WTC11 (cell line): ENCODE results near the gene TRIM62. TPM values are rescaled to one million over a fixed set of nuclear protein-coding genes. Genes with fewer than 3 reads are reported as not detected.
A peak's percentile ranks its signal among the peaks of the same experiment; 100 is the strongest.
"Not testable (repeated sequence)": the region's sequence is repeated elsewhere in the genome, so short reads cannot be mapped to it uniquely, and the experiment has no call there.

Experiments
- ATAC-seq: fragments of 200-7000 bp; cut with Tn5 transposase; 2 replicates; pipeline ENCODE4 v1.10.0; 2021; ENCODE audit warnings: mild to moderate bottlenecking, moderate library complexity
- CTCF ChIA-PET: fragments of 300-600 bp; sonication (Branson Sonifier 250); formaldehyde crosslinking; loops from one replicate; lab custom pipeline; 2021; ENCODE audit warnings: antibody characterized with exemption; lab: Charles Lee
- POLR2A ChIA-PET: fragments of 350-600 bp; sonication (Branson Sonifier 250); formaldehyde crosslinking; loops from one replicate; lab custom pipeline; 2021; ENCODE audit warnings: antibody characterized with exemption; lab: Charles Lee
- DNase-seq: peaks from one replicate; pipeline ENCODE4 v3.0.0; 2021; ENCODE audit warnings: low spot score
- H3K27ac Mint-ChIP-seq: 2 replicates; pipeline ENCODE4 v1.8.0; 2021; ENCODE audit warnings: mixed read lengths
- H3K27me3 Mint-ChIP-seq: 2 replicates; pipeline ENCODE4 v1.8.0; 2021; ENCODE audit warnings: low read depth, mild to moderate bottlenecking, moderate library complexity, mixed read lengths
- H3K36me3 Mint-ChIP-seq: 2 replicates; pipeline ENCODE4 v1.8.0; 2021; ENCODE audit warnings: mixed read lengths
- H3K4me1 Mint-ChIP-seq: 2 replicates; pipeline ENCODE4 v1.8.0; 2022; ENCODE audit warnings: mixed read lengths
- H3K4me3 Mint-ChIP-seq: 2 replicates; pipeline ENCODE4 v1.8.0; 2021; ENCODE audit warnings: mild to moderate bottlenecking, moderate library complexity, mixed read lengths
- H3K9me3 Mint-ChIP-seq: 2 replicates; pipeline ENCODE4 v1.8.0; 2021; ENCODE audit warnings: mixed read lengths
- CREB1 ChIP-seq: sonication (generic); formaldehyde crosslinking; IDR thresholded peaks from 2 replicates; pipeline ENCODE4 v1.8.0; 2023; ENCODE audit warnings: mild to moderate bottlenecking, missing genetic modification reagents
- E2F4 ChIP-seq: sonication (generic); formaldehyde crosslinking; IDR thresholded peaks from 2 replicates; pipeline ENCODE4 v1.8.1; 2022; ENCODE audit warnings: low read depth, mild to moderate bottlenecking, moderate library complexity, missing genetic modification reagents, borderline replicate concordance
- ELF4 ChIP-seq: sonication (generic); formaldehyde crosslinking; IDR thresholded peaks from 2 replicates; pipeline ENCODE4 v1.8.1; 2022; ENCODE audit warnings: low read depth, mild to moderate bottlenecking, moderate library complexity, missing genetic modification reagents
- EMX1 ChIP-seq: fragments of 250-450 bp; sonication (Bioruptor Pico); IDR thresholded peaks from 2 replicates; pipeline ENCODE4 v1.8.0; 2021; ENCODE audit warnings: mild to moderate bottlenecking
- ESRRA ChIP-seq: sonication (generic); formaldehyde crosslinking; IDR thresholded peaks from 2 replicates; pipeline ENCODE4 v1.8.1; 2022; ENCODE audit warnings: mild to moderate bottlenecking, missing genetic modification reagents, borderline replicate concordance
- IRF1 ChIP-seq: sonication (generic); formaldehyde crosslinking; IDR thresholded peaks from 2 replicates; pipeline ENCODE4 v1.8.0; 2023; ENCODE audit warnings: missing genetic modification reagents
- JAZF1 ChIP-seq: fragments of 250-450 bp; sonication (Bioruptor Pico); IDR thresholded peaks from 2 replicates; pipeline ENCODE4 v1.9.0; 2021; ENCODE audit warnings: moderate library complexity, mild to moderate bottlenecking, inconsistent platforms
- NFE2L1 ChIP-seq: sonication (generic); formaldehyde crosslinking; IDR thresholded peaks from 2 replicates; pipeline ENCODE4 v1.8.1; 2023; ENCODE audit warnings: missing genetic modification reagents
- RORB ChIP-seq: fragments of 250-450 bp; sonication (Bioruptor Pico); IDR thresholded peaks from 2 replicates; pipeline ENCODE4 v1.9.0; 2021; ENCODE audit warnings: mild to moderate bottlenecking
- TEAD1 ChIP-seq: sonication (generic); formaldehyde crosslinking; IDR thresholded peaks from 2 replicates; pipeline ENCODE4 v1.8.0; 2022; ENCODE audit warnings: mild to moderate bottlenecking, missing genetic modification reagents
- TEAD4 ChIP-seq: sonication (generic); formaldehyde crosslinking; IDR thresholded peaks from 2 replicates; pipeline ENCODE4 v1.8.0; 2022; ENCODE audit warnings: mild to moderate bottlenecking, missing genetic modification reagents
- USF2 ChIP-seq: sonication (generic); formaldehyde crosslinking; IDR thresholded peaks from 2 replicates; pipeline ENCODE4 v1.8.1; 2023; ENCODE audit warnings: mild to moderate bottlenecking, missing genetic modification reagents, moderate library complexity
- ZBTB21 ChIP-seq: sonication (generic); formaldehyde crosslinking; IDR thresholded peaks from 2 replicates; pipeline ENCODE4 v1.8.1; 2023; ENCODE audit warnings: mild to moderate bottlenecking, missing genetic modification reagents, borderline replicate concordance
- ZNF317 ChIP-seq: sonication (generic); formaldehyde crosslinking; IDR thresholded peaks from 2 replicates; pipeline ENCODE4 v1.8.1; 2023; ENCODE audit warnings: low read depth, mild to moderate bottlenecking, moderate library complexity, missing genetic modification reagents, borderline replicate concordance
- ZNF396 ChIP-seq: fragments of 250-450 bp; sonication (Bioruptor Pico); IDR thresholded peaks from 2 replicates; pipeline ENCODE4 v1.8.0; 2021; ENCODE audit warnings: mild to moderate bottlenecking, moderate library complexity, borderline replicate concordance
- ZNF532 ChIP-seq: fragments of 250-450 bp; sonication (Bioruptor Pico); IDR thresholded peaks from 2 replicates; pipeline ENCODE4 v1.9.0; 2021; ENCODE audit warnings: mild to moderate bottlenecking, borderline replicate concordance
- total RNA-seq: library from RNA; stranded (reverse); gene quantifications from 3 replicates; pipeline ENCODE4 v1.2.3, GENCODE V29; 2021
- TF ChIP-seq, protein P1 (sequence below): sonication (generic); formaldehyde crosslinking; IDR thresholded peaks from 2 replicates; pipeline ENCODE4 v1.8.0; 2023; ENCODE audit warnings: mild to moderate bottlenecking, missing genetic modification reagents
- TF ChIP-seq, protein P2 (sequence below): fragments of 250-450 bp; sonication (Bioruptor Pico); IDR thresholded peaks from 2 replicates; pipeline ENCODE4 v1.8.0; 2021; ENCODE audit warnings: mild to moderate bottlenecking
- TF ChIP-seq, protein P3 (sequence below): sonication (generic); formaldehyde crosslinking; IDR thresholded peaks from 2 replicates; pipeline ENCODE4 v1.8.0; 2022; ENCODE audit warnings: mild to moderate bottlenecking, missing genetic modification reagents
- TF ChIP-seq, protein P4 (sequence below): fragments of 250-450 bp; sonication (Bioruptor Pico); IDR thresholded peaks from 2 replicates; pipeline ENCODE4 v1.9.0; 2021; ENCODE audit warnings: mild to moderate bottlenecking

TRIM62 gene
- total RNA-seq, 1 experiment from 2014 or later = 13.6 TPM

- Mint-ChIP-seq H3K36me3 (peaks cover 7% of the 10 kb centered on the region; the same call in 1 of the 2 replicates), H3K4me1 (peaks cover 19% of the 10 kb centered on the region)
- ATAC-seq (no peak), DNase-seq (no peak)
- TF ChIP-seq CREB1 (CRISPR knock-in tag) (no peak), TEAD4 (CRISPR knock-in tag) (no peak), ZNF317 (no peak), JAZF1 (no peak), NFE2L1 (CRISPR knock-in tag) (no peak), ELF4 (no peak), RORB (CRISPR knock-in tag) (no peak), ZBTB21 (CRISPR knock-in tag) (no peak), TEAD1 (CRISPR knock-in tag) (no peak), USF2 (no peak), IRF1 (CRISPR knock-in tag) (no peak), ESRRA (CRISPR knock-in tag) (no peak), E2F4 (no peak), ZNF396 (CRISPR knock-in tag) (no peak), ZNF532 (no peak), EMX1 (CRISPR knock-in tag) (no peak)
- TF ChIP-seq, protein P1, sequence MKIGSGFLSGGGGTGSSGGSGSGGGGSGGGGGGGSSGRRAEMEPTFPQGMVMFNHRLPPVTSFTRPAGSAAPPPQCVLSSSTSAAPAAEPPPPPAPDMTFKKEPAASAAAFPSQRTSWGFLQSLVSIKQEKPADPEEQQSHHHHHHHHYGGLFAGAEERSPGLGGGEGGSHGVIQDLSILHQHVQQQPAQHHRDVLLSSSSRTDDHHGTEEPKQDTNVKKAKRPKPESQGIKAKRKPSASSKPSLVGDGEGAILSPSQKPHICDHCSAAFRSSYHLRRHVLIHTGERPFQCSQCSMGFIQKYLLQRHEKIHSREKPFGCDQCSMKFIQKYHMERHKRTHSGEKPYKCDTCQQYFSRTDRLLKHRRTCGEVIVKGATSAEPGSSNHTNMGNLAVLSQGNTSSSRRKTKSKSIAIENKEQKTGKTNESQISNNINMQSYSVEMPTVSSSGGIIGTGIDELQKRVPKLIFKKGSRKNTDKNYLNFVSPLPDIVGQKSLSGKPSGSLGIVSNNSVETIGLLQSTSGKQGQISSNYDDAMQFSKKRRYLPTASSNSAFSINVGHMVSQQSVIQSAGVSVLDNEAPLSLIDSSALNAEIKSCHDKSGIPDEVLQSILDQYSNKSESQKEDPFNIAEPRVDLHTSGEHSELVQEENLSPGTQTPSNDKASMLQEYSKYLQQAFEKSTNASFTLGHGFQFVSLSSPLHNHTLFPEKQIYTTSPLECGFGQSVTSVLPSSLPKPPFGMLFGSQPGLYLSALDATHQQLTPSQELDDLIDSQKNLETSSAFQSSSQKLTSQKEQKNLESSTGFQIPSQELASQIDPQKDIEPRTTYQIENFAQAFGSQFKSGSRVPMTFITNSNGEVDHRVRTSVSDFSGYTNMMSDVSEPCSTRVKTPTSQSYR (CRISPR knock-in tag) = no peak
- TF ChIP-seq, protein P2, sequence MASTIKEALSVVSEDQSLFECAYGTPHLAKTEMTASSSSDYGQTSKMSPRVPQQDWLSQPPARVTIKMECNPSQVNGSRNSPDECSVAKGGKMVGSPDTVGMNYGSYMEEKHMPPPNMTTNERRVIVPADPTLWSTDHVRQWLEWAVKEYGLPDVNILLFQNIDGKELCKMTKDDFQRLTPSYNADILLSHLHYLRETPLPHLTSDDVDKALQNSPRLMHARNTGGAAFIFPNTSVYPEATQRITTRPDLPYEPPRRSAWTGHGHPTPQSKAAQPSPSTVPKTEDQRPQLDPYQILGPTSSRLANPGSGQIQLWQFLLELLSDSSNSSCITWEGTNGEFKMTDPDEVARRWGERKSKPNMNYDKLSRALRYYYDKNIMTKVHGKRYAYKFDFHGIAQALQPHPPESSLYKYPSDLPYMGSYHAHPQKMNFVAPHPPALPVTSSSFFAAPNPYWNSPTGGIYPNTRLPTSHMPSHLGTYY (CRISPR knock-in tag) = no peak
- TF ChIP-seq, protein P3, sequence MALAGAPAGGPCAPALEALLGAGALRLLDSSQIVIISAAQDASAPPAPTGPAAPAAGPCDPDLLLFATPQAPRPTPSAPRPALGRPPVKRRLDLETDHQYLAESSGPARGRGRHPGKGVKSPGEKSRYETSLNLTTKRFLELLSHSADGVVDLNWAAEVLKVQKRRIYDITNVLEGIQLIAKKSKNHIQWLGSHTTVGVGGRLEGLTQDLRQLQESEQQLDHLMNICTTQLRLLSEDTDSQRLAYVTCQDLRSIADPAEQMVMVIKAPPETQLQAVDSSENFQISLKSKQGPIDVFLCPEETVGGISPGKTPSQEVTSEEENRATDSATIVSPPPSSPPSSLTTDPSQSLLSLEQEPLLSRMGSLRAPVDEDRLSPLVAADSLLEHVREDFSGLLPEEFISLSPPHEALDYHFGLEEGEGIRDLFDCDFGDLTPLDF (CRISPR knock-in tag) = no peak
- TF ChIP-seq, protein P4, sequence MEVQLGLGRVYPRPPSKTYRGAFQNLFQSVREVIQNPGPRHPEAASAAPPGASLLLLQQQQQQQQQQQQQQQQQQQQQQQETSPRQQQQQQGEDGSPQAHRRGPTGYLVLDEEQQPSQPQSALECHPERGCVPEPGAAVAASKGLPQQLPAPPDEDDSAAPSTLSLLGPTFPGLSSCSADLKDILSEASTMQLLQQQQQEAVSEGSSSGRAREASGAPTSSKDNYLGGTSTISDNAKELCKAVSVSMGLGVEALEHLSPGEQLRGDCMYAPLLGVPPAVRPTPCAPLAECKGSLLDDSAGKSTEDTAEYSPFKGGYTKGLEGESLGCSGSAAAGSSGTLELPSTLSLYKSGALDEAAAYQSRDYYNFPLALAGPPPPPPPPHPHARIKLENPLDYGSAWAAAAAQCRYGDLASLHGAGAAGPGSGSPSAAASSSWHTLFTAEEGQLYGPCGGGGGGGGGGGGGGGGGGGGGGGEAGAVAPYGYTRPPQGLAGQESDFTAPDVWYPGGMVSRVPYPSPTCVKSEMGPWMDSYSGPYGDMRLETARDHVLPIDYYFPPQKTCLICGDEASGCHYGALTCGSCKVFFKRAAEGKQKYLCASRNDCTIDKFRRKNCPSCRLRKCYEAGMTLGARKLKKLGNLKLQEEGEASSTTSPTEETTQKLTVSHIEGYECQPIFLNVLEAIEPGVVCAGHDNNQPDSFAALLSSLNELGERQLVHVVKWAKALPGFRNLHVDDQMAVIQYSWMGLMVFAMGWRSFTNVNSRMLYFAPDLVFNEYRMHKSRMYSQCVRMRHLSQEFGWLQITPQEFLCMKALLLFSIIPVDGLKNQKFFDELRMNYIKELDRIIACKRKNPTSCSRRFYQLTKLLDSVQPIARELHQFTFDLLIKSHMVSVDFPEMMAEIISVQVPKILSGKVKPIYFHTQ (CRISPR knock-in tag) = no peak
- TF ChIP-seq, all 79 proteins: peak for 0
- H3K27ac Mint-ChIP-seq = peak overlapping the region; percentile 28; the same call in 1 of the 2 replicates
- ChIA-PET CTCF (interaction anchor here (0.6 to 8.1 kb wide), 37 partner anchors 11 to 507 kb away, joined by 3 to 117 read pairs (median 5); partner anchors contain the start of genes AZIN2, HPCA and TRIM62), POLR2A (no interaction called here)
- H3K27me3 Mint-ChIP-seq = peaks cover 43% of the 10 kb centered on the region
- H3K4me3 Mint-ChIP-seq = peak overlapping the region; percentile 79
- peaks cover 8% of the 10 kb centered on the region for H3K9me3 Mint-ChIP-seq
These were observed 55.3 kb downstream of the TRIM62 start for GRCh38 chr1:33126411-33127000.

- Mint-ChIP-seq H3K27me3 (peaks cover 51% of the 10 kb centered on the region), H3K4me1 (peaks cover 19% of the 10 kb centered on the region)
- H3K27ac Mint-ChIP-seq, DNase-seq, H3K36me3 Mint-ChIP-seq, H3K4me3 Mint-ChIP-seq, POLR2A ChIA-PET, H3K9me3 Mint-ChIP-seq, ATAC-seq: not testable (repeated sequence)
- CTCF ChIA-PET = interaction anchor here (8.1 kb wide), 1 partner anchor 15 kb away, joined by 117 read pairs; no protein-coding TSS in a partner anchor
These were observed 57.2 kb downstream of the TRIM62 start for GRCh38 chr1:33124647-33125046.
